Measurements from ENCODE around the gene B3GNT3. TPM values are rescaled to one million over a fixed set of nuclear protein-coding genes. Genes with fewer than 3 reads are reported as not detected.

The B3GNT3 gene
- total and polyA plus RNA-seq, 9 of the 15 experiments (the other 6 are each of a cell fraction or from before 2014, with no cell fraction given), result 0.06 to 0.11 (median 0.07) TPM; not detected in 6

- Histone ChIP-seq H3K36me3 (ENCODE audit: control insufficient read depth, insufficient read depth, low read length) (no peaks in the 10 kb centered on the region), H3K4me1 (replicated peaks in 1 of 2; ENCODE audit: control insufficient read depth in 2 of 2, insufficient read depth in 2 of 2, low read length in 2 of 2) (peaks cover 0 to 41% of the 10 kb centered on the region in 2 experiments; a peak in 3 of 5 replicates), H4K20me1 (replicated peaks; ENCODE audit: control insufficient read depth, insufficient read depth, low read length) (no peaks in the 10 kb centered on the region), H3K4me3 (no peak overlapping the region), H3K27ac (ENCODE audit: extremely low read depth, low read depth, low read length) (no peak overlapping the region), H3K79me2 (ENCODE audit: control insufficient read depth, insufficient read depth, low read length) (peaks cover 10% of the 10 kb centered on the region; the same call in 2 of the 3 replicates), H3K9me1 (ENCODE audit: control insufficient read depth, insufficient read depth, low read length) (peaks cover 1% of the 10 kb centered on the region), H3K27me3 (ENCODE audit: control insufficient read depth in 2 of 2, insufficient read depth in 2 of 2, low read length in 2 of 2) (no peaks in the 10 kb centered on the region), H3K9ac (ENCODE audit: insufficient read depth in 1 of 2, low read depth in 2 of 2, low read length in 2 of 2) (no peak overlapping the region), H3K4me2 (ENCODE audit: insufficient read depth, low read length) (no peak overlapping the region), H2AFZ (ENCODE audit: low read depth, low read length) (no peak overlapping the region), H3K9me3 (replicated peaks; ENCODE audit: control insufficient read depth, insufficient read depth, low read depth, low read length) (no peaks in the 10 kb centered on the region)
- no TSS peak for BruUV-seq (replicated peaks)
- no peak for FAIRE-seq
- intact Hi-C loops (cut with micrococcal nuclease) (no loop called here), in situ Hi-C loops (cut with MboI) (no loop called here)
- TF ChIP-seq RBM25 (IDR thresholded peaks at IDR 0.05; ENCODE audit: low read depth, low read length, severe bottlenecking) (no peak), CHD1 (IDR thresholded peaks at IDR 0.05; ENCODE audit: low read length) (no peak), TBP (optimal IDR thresholded peaks at IDR 0.05; ENCODE audit: low read depth, low read length) (no peak), RNF219 (CRISPR knock-in tag; IDR thresholded peaks at IDR 0.05) (no peak), ZKSCAN1 (IDR thresholded peaks at IDR 0.05; ENCODE audit: low read depth, low read length) (no peak), ZNF253 (CRISPR knock-in tag; conservative IDR thresholded peaks at IDR 0.05) (no peak), TFAP4 (CRISPR knock-in tag; IDR thresholded peaks at IDR 0.05; ENCODE audit: borderline replicate concordance) (no peak), MEF2D (tag; conservative IDR thresholded peaks at IDR 0.05; ENCODE audit: low read depth) (no peak), GATA2 (CRISPR knock-in tag; IDR thresholded peaks at IDR 0.05) (no peak), ATF1 (CRISPR knock-in tag; IDR thresholded peaks at IDR 0.05) (no peak), ATF1 (tag; IDR thresholded peaks at IDR 0.05) (no peak), KAT7 (CRISPR knock-in tag; IDR thresholded peaks at IDR 0.05; ENCODE audit: borderline replicate concordance) (no peak), ELF4 (CRISPR knock-in tag; IDR thresholded peaks at IDR 0.05) (no peak)
- 66% methylated on average over 8 of the region's 8 CpGs for WGBS (ENCODE audit: insufficient coverage, low coverage, missing lambda C conversion rate)
- ATAC-seq, result no peak
- ChIA-PET POLR2A (interaction anchor here (3.6 kb wide), 1 partner anchor 13 kb away, joined by 22 read pairs; the partner anchor contains the start of gene RPL18A), CTCF (ENCODE audit: low intra/inter-chr PET ratio) (no interaction called here)
- DNase-seq (ENCODE audit: extremely low read depth in 1 of 4, low spot score in 3 of 4), result no peak
These were observed 51.2 kb downstream of the B3GNT3 start for GRCh38 chr19:17846146-17846545.

Measured in K562 (cell line).